ENCODE data around the gene RIPPLY3. TPM values are rescaled to one million over a fixed set of nuclear protein-coding genes. Genes with fewer than 3 reads are reported as not detected.
"Not testable (repeated sequence)": the region's sequence is repeated elsewhere in the genome, so short reads cannot be mapped to it uniquely, and the experiment has no call there.

The RIPPLY3 gene
- total RNA-seq, 1 donor from 2014 or later, result not detected

GRCh38 chr21:36992671-36993070, 13.8 kb upstream of the RIPPLY3 start:
- H3K9me3 Mint-ChIP-seq, result no peaks in the 10 kb centered on the region
- CTCF ChIA-PET, result no interaction called here
- POLR2A ChIA-PET, result no interaction called here
- no peak for TF ChIP-seq CTCF (IDR thresholded peaks at IDR 0.05)
- H3K36me3 Mint-ChIP-seq (ENCODE audit: low read depth), result no peaks in the 10 kb centered on the region
- peaks cover 10% of the 10 kb centered on the region for H3K4me1 Mint-ChIP-seq
- no peak overlapping the region for H3K27ac Mint-ChIP-seq
- no peak for ATAC-seq (ENCODE audit: low read depth)
- DNase-seq, result no peak
- no peak overlapping the region for H3K4me3 Mint-ChIP-seq
- H3K27me3 Mint-ChIP-seq, result no peaks in the 10 kb centered on the region
- intact Hi-C loops (cut with micrococcal nuclease), result loop anchor here (5.0 kb wide), 1 partner anchor 490 kb away; no protein-coding TSS in a partner anchor

GRCh38 chr21:36994501-36995158, 11.9 kb upstream of the RIPPLY3 start:
- ATAC-seq (ENCODE audit: low read depth) (no peak), DNase-seq (no peak)
- Mint-ChIP-seq H3K4me3 (peak overlapping the region; percentile 60), H3K9me3 (no peaks in the 10 kb centered on the region), H3K4me1 (peaks cover 5% of the 10 kb centered on the region), H3K27me3 (no peaks in the 10 kb centered on the region), H3K36me3 (ENCODE audit: low read depth) (no peaks in the 10 kb centered on the region), H3K27ac (no peak overlapping the region)
- CTCF ChIA-PET, result interaction anchor here (1.2 kb wide), 1 partner anchor 17 kb away, joined by 6 read pairs; no protein-coding TSS in a partner anchor
- POLR2A ChIA-PET, result no interaction called here
- intact Hi-C loops (cut with micrococcal nuclease), result loop anchor here (5.0 kb wide), 1 partner anchor 492 kb away; no protein-coding TSS in a partner anchor
- no peak for TF ChIP-seq CTCF (IDR thresholded peaks at IDR 0.05)

- POLR2A ChIA-PET; H3K4me1 Mint-ChIP-seq; H3K27ac Mint-ChIP-seq; H3K4me3 Mint-ChIP-seq; DNase-seq; H3K27me3 Mint-ChIP-seq; H3K36me3 Mint-ChIP-seq (ENCODE audit: low read depth); intact Hi-C loops (cut with micrococcal nuclease); ATAC-seq (ENCODE audit: low read depth); H3K9me3 Mint-ChIP-seq; CTCF ChIA-PET: not testable (repeated sequence)
These were observed 11.2 kb upstream of the RIPPLY3 start for GRCh38 chr21:36995285-36995684.

DNA sequence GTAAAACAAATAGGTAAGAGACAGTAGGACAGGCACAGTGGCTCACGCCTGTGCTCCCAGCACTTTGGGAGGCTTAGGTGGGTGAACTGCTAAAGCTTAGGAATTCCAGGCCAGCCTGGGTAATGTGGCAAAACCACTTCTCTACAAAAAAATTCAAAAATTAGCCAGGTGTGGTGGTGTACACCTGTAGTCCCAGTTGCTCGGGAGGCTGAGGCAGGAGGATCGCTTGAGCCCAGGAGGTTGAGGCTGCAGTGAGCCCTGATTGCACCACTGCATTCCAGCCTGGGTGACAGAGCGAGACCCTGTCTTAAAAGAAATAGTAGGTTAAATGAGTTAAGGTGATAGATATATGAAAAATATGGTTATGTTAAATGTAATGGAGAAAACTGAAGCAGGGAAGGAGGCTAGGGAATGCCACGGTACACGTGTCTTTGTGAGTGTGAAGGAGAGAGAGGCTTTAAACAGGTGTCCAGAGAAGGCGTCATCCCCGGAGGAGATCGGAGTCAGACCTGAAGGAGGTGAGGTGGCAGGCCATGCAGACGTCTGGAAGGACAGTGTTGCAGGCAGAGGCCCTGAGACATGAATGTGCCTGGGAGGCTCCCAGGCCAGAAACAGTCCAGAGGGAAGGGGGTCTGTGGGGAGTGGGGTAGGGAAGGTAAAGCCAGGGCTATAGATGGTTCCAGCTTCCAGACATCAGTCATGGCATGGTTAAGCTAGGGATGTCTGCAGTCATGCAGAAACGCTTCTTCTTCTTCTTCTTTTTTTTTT, 7.2 kb upstream of the RIPPLY3 start:
- Mint-ChIP-seq H3K4me1 (peaks cover 2% of the 10 kb centered on the region), H3K9me3 (no peaks in the 10 kb centered on the region), H3K27me3 (no peaks in the 10 kb centered on the region), H3K27ac (no peak overlapping the region), H3K36me3 (ENCODE audit: low read depth) (no peaks in the 10 kb centered on the region), H3K4me3 (no peak overlapping the region)
- DNase-seq (no peak), ATAC-seq (ENCODE audit: low read depth) (no peak)
- no peak for TF ChIP-seq CTCF (IDR thresholded peaks at IDR 0.05)
- POLR2A ChIA-PET, result no interaction called here
- intact Hi-C loops (cut with micrococcal nuclease), result no loop called here
- CTCF ChIA-PET, result interaction anchor here (1.5 kb wide), 1 partner anchor 10 kb away, joined by 3 read pairs; no protein-coding TSS in a partner anchor

DNA sequence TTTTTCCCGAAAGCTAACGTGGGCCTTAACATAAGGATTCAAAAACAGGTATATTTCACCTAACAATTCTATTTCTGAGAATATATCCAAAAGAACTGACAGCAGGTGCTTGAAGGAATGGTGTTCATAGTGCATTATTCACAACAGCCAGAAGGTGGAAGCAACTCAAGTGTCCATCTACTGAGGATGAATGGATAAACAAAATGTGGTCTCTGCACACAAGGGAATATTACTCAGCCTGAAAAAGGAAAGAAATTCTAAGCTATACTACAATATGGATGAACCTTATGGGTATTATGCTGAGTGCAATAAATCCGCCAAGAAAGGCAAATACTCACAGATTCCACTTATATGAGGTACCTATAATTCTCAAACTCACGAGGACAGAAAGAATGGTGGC, 6.1 kb upstream of the RIPPLY3 start:
- no peaks in the 10 kb centered on the region for H3K36me3 Mint-ChIP-seq (ENCODE audit: low read depth)
- DNase-seq (no peak), ATAC-seq (ENCODE audit: low read depth) (no peak)
- no peak overlapping the region for H3K27ac Mint-ChIP-seq
- ChIA-PET CTCF (interaction anchor here (1.5 kb wide), 1 partner anchor 11 kb away, joined by 3 read pairs; no protein-coding TSS in a partner anchor), POLR2A (no interaction called here)
- no peaks in the 10 kb centered on the region for H3K27me3 Mint-ChIP-seq
- TF ChIP-seq CTCF (IDR thresholded peaks at IDR 0.05), result no peak
- H3K4me3 Mint-ChIP-seq, result no peak overlapping the region
- H3K9me3 Mint-ChIP-seq, result no peaks in the 10 kb centered on the region
- intact Hi-C loops (cut with micrococcal nuclease), result no loop called here
- no peaks in the 10 kb centered on the region for H3K4me1 Mint-ChIP-seq
